Measurements from ENCODE around the gene COL21A1.

The COL21A1 gene

GRCh38 chr6:56096946-56097621 is 150.3 kb downstream of the COL21A1 start:
- no peak overlapping the region for H3K4me3 ChIP-seq (ENCODE audit: control insufficient read depth, low read depth, low read length)
- TF ChIP-seq, protein P1, sequence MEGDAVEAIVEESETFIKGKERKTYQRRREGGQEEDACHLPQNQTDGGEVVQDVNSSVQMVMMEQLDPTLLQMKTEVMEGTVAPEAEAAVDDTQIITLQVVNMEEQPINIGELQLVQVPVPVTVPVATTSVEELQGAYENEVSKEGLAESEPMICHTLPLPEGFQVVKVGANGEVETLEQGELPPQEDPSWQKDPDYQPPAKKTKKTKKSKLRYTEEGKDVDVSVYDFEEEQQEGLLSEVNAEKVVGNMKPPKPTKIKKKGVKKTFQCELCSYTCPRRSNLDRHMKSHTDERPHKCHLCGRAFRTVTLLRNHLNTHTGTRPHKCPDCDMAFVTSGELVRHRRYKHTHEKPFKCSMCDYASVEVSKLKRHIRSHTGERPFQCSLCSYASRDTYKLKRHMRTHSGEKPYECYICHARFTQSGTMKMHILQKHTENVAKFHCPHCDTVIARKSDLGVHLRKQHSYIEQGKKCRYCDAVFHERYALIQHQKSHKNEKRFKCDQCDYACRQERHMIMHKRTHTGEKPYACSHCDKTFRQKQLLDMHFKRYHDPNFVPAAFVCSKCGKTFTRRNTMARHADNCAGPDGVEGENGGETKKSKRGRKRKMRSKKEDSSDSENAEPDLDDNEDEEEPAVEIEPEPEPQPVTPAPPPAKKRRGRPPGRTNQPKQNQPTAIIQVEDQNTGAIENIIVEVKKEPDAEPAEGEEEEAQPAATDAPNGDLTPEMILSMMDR (IDR thresholded peaks at IDR 0.05; ENCODE audit: control insufficient read depth, insufficient read depth, low read depth, low read length, missing control alignments): no peak
- DNase-seq (ENCODE audit: low read depth): no peak

DNA sequence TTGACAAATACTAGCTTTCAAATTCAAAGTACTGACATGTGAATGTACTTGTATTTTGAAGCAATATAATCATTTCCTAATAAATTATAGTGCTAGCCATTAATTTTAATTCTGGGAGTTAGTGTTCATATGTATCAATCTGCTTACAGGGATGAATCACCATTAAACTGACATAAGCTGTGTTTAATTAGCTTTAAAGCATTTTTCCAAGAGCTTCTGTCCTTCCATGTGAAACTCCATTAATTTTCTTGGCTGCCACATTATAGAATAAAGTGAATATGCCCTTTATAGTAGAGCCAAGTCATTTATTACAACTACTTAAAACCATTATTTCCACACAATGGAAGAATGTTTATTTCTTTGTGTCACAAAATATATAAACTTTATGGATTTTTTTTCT is 150.8 kb downstream of the COL21A1 start:
- DNase-seq (ENCODE audit: low read depth): no peak
- TF ChIP-seq, protein P1 (IDR thresholded peaks at IDR 0.05; ENCODE audit: control insufficient read depth, insufficient read depth, low read depth, low read length, missing control alignments): no peak
- no peak overlapping the region for H3K4me3 ChIP-seq (ENCODE audit: control insufficient read depth, low read depth, low read length)

DNA sequence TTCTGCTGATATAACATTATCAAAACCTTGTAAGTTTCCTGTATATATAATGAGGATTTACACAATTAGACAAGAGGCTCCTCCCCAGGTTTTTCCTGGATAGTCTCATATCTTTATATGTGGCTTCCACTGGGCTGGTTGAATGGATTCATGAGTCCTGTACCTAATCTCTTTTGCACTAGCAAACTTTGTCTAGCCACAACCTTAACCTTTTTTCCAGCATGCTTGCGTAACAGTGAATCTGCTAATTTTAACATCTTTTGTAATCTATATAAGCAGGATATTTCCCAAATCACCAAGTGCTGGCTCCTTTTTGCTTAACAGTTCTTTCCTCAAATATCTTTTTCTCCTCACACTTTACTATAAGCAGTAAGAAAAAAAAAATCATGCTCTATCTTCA is 153.6 kb downstream of the COL21A1 start:
- H3K4me3 ChIP-seq (ENCODE audit: control insufficient read depth, low read depth, low read length): no peak overlapping the region
- TF ChIP-seq, protein P1 (IDR thresholded peaks at IDR 0.05; ENCODE audit: control insufficient read depth, insufficient read depth, low read depth, low read length, missing control alignments): no peak
- no peak for DNase-seq (ENCODE audit: low read depth)

DNA sequence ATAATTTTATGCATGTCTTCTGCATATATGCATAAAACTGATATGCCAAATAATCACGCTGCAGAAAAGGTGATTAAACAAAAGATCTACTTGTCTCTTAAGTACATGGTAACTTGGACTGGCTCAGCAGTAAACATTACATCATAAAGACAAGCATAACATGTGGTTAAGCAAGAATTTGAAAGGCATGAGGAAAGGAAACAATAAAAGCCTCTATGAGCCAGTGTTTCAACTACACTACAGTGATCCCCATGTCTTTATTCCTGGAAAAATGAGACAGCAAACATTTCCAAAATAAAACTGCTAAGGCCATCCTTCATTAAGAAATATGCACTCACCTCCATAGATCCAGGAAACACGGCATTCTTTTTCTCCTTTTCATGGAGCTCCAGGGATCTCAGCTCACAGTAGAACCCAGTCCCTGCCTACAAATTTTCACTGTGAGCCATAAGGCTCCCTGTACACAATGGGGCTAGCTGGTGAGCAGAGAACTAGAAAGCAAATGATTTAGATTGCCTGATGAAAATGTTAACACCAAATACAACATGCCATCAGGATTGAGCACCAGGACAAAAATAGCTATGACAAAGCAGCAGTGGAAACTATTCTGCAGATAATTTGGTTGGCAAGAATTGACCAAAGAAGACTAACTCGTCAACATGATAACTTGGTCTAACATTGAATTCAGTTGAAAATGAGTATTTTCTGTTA is 156.1 kb downstream of the COL21A1 start:
- TF ChIP-seq, protein P1 (IDR thresholded peaks at IDR 0.05; ENCODE audit: control insufficient read depth, insufficient read depth, low read depth, low read length, missing control alignments): no peak
- H3K4me3 ChIP-seq (ENCODE audit: control insufficient read depth, low read depth, low read length): no peak overlapping the region
- DNase-seq (ENCODE audit: low read depth): peak; percentile 72

DNA sequence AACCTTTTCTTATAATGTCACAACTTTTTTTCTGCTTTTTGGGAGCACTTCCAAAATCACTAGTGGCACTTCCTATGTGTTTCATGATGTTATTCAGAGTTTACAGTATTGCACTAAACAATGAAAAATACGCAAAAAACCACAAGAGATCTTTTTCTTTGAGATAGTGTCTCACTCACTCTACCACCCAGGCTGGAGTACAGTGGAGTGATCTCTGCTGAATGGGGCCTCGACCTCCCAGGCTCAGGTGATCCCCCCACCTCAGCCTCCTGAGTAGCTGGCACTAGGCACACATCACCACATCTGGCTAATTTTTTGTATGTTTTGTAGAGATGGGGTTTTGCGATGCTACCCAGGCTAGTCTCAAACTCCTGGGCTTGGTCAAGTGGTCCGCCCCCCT is 158.7 kb downstream of the COL21A1 start:
- no peak for DNase-seq (ENCODE audit: low read depth)
- TF ChIP-seq, protein P1 (IDR thresholded peaks at IDR 0.05; ENCODE audit: control insufficient read depth, insufficient read depth, low read depth, low read length, missing control alignments): no peak

GRCh38 chr6:56087421-56087820 is 160.0 kb downstream of the COL21A1 start:
- TF ChIP-seq, protein P1 (IDR thresholded peaks at IDR 0.05; ENCODE audit: control insufficient read depth, insufficient read depth, low read depth, low read length, missing control alignments): no peak
- H3K4me3 ChIP-seq (ENCODE audit: control insufficient read depth, low read depth, low read length): no peak overlapping the region
- no peak for DNase-seq (ENCODE audit: low read depth)

More for the DNA sequence above, 158.7 kb downstream of the COL21A1 start:
- no peak overlapping the region for H3K4me3 ChIP-seq (ENCODE audit: control insufficient read depth, low read depth, low read length)

Data from AG09309 (cell line).